MCF 10A (cell line): ENCODE measurements around the gene KIF15. TPM values are rescaled to one million over a fixed set of nuclear protein-coding genes. Genes with fewer than 3 reads are reported as not detected.
"Not testable (repeated sequence)": the region's sequence is repeated elsewhere in the genome, so short reads cannot be mapped to it uniquely, and the experiment has no call there.

Experiments used
- BruUV-seq: library from RNA; stranded (reverse); fragments of 400-500 nt; replicated peaks from 2 replicates; lab custom pipeline; 2021; lab: Mats Ljungman, UMichigan
- CTCF ChIA-PET: fragments of 300-600 bp; sonication (Branson Sonifier 250); formaldehyde crosslinking; extraction: SDS; loops from one replicate; lab custom pipeline; 2021; ENCODE audit warnings: antibody characterized with exemption, inconsistent platforms; lab: Yijun Ruan, JAX
- POLR2A ChIA-PET: fragments of 300-600, 350-650 bp; sonication (Branson Sonifier 250); formaldehyde crosslinking; extraction: SDS; loops from one replicate; lab custom pipeline; 2020; ENCODE audit warnings: antibody characterized with exemption, inconsistent platforms; lab: Yijun Ruan, JAX
- DNase-seq: peaks from one replicate; pipeline ENCODE4 v3.0.0-alpha.2; 2018; ENCODE audit not compliant: unreplicated experiment
- H3K27ac Mint-ChIP-seq: one replicate; pipeline ENCODE4 v1.8.0; 2022; ENCODE audit warnings: mild to moderate bottlenecking, low read depth, mixed read lengths; ENCODE audit not compliant: unreplicated experiment
- H3K27me3 Mint-ChIP-seq: one replicate; pipeline ENCODE4 v1.8.0; 2022; ENCODE audit warnings: mixed read lengths; ENCODE audit not compliant: insufficient read depth, unreplicated experiment
- H3K36me3 Mint-ChIP-seq: one replicate; pipeline ENCODE4 v1.8.0; 2022; ENCODE audit warnings: mild to moderate bottlenecking, moderate library complexity, mixed read lengths; ENCODE audit not compliant: insufficient read depth, unreplicated experiment
- H3K4me1 Mint-ChIP-seq: one replicate; pipeline ENCODE4 v1.8.0; 2022; ENCODE audit warnings: mixed read lengths; ENCODE audit not compliant: insufficient read depth, unreplicated experiment
- H3K4me3 Mint-ChIP-seq: one replicate; pipeline ENCODE4 v1.8.0; 2022; ENCODE audit warnings: mild to moderate bottlenecking, moderate library complexity, mixed read lengths; ENCODE audit not compliant: unreplicated experiment
- H3K9me3 Mint-ChIP-seq: one replicate; pipeline ENCODE4 v1.8.0; 2022; ENCODE audit warnings: mixed read lengths; ENCODE audit not compliant: unreplicated experiment
- intact Hi-C: fragments of 100-400 bp; cut with micrococcal nuclease; formaldehyde crosslinking; loops from 2 replicates; pipeline ENCODE4 v1.14.1; 2022
- total RNA-seq: library from RNA; stranded (reverse); gene quantifications from 2 replicates; pipeline ENCODE4 v1.2.3, GENCODE V29; 2022
- TF ChIP-seq, protein P1 (sequence below): fragments of 200-600 bp; IDR thresholded peaks from one replicate; pipeline ENCODE4 v1.8.0; 2022; ENCODE audit warnings: antibody characterized with exemption, mild to moderate bottlenecking; ENCODE audit not compliant: unreplicated experiment

The KIF15 gene
- total RNA-seq, 1 experiment from 2014 or later, result 10.6 TPM

GRCh38 chr3:44845528-44846520 is 84.2 kb downstream of the KIF15 start:
- Mint-ChIP-seq H3K27ac (no peak overlapping the region), H3K27me3 (no peaks in the 10 kb centered on the region), H3K36me3 (peaks cover 29% of the 10 kb centered on the region), H3K4me3 (no peak overlapping the region), H3K4me1 (no peaks in the 10 kb centered on the region), H3K9me3 (no peaks in the 10 kb centered on the region)
- intact Hi-C loops, result no loop called here
- CTCF ChIA-PET, result interaction anchor here (0.6 to 1.1 kb wide), 3 partner anchors 33 to 610 kb away, joined by 3 to 4 read pairs (median 4); no protein-coding TSS in a partner anchor
- no TSS peak for BruUV-seq
- POLR2A ChIA-PET, result no interaction called here
- no peak for DNase-seq
- TF ChIP-seq, protein P1, sequence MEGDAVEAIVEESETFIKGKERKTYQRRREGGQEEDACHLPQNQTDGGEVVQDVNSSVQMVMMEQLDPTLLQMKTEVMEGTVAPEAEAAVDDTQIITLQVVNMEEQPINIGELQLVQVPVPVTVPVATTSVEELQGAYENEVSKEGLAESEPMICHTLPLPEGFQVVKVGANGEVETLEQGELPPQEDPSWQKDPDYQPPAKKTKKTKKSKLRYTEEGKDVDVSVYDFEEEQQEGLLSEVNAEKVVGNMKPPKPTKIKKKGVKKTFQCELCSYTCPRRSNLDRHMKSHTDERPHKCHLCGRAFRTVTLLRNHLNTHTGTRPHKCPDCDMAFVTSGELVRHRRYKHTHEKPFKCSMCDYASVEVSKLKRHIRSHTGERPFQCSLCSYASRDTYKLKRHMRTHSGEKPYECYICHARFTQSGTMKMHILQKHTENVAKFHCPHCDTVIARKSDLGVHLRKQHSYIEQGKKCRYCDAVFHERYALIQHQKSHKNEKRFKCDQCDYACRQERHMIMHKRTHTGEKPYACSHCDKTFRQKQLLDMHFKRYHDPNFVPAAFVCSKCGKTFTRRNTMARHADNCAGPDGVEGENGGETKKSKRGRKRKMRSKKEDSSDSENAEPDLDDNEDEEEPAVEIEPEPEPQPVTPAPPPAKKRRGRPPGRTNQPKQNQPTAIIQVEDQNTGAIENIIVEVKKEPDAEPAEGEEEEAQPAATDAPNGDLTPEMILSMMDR, result no peak

- Mint-ChIP-seq H3K27ac (no peak overlapping the region), H3K9me3 (no peaks in the 10 kb centered on the region), H3K4me1 (no peaks in the 10 kb centered on the region), H3K4me3 (no peak overlapping the region), H3K27me3 (no peaks in the 10 kb centered on the region), H3K36me3 (peaks cover 23% of the 10 kb centered on the region)
- no TSS peak for BruUV-seq
- ChIA-PET CTCF (interaction anchor here (0.7 to 1.0 kb wide), 2 partner anchors 43 to 66 kb away, joined by 3 to 4 read pairs; no protein-coding TSS in a partner anchor), POLR2A (interaction anchor here (1.0 to 1.2 kb wide), 2 partner anchors 12 to 127 kb away, joined by 3 read pairs; no protein-coding TSS in a partner anchor)
- intact Hi-C loops, result no loop called here
- no peak for DNase-seq
- TF ChIP-seq, protein P1, result no peak
Observed at GRCh38 chr3:44848634-44849033, 87.0 kb downstream of the KIF15 start.

GRCh38 chr3:44856663-44857062 is 95.1 kb downstream of the KIF15 start:
- CTCF ChIA-PET, DNase-seq, H3K27me3 Mint-ChIP-seq, H3K27ac Mint-ChIP-seq, H3K4me1 Mint-ChIP-seq, BruUV-seq, POLR2A ChIA-PET, H3K4me3 Mint-ChIP-seq, H3K9me3 Mint-ChIP-seq, intact Hi-C loops, H3K36me3 Mint-ChIP-seq: not testable (repeated sequence)

GRCh38 chr3:44860117-44860516 is 98.5 kb downstream of the KIF15 start:
- intact Hi-C loops, result no loop called here
- no peak for DNase-seq
- ChIA-PET POLR2A (interaction anchor here (0.8 to 1.1 kb wide), 3 partner anchors 11 to 32 kb away, joined by 3 read pairs; no protein-coding TSS in a partner anchor), CTCF (interaction anchor here (1.0 kb wide), 1 partner anchor 31 kb away, joined by 4 read pairs; no protein-coding TSS in a partner anchor)
- H3K27me3 Mint-ChIP-seq, result no peaks in the 10 kb centered on the region
- H3K4me1 Mint-ChIP-seq, result no peaks in the 10 kb centered on the region
- BruUV-seq, result no TSS peak
- TF ChIP-seq, protein P1, result no peak
- no peaks in the 10 kb centered on the region for H3K9me3 Mint-ChIP-seq
- H3K4me3 Mint-ChIP-seq, result no peak overlapping the region
- no peaks in the 10 kb centered on the region for H3K36me3 Mint-ChIP-seq
- H3K27ac Mint-ChIP-seq, result no peak overlapping the region
